ENCODE measurements around the gene SLC6A6. TPM values are rescaled to one million over a fixed set of nuclear protein-coding genes. Genes with fewer than 3 reads are reported as not detected.

SLC6A6 gene
- polyA plus RNA-seq, 2 donors, result 2.5 to 3.8 TPM

DNA sequence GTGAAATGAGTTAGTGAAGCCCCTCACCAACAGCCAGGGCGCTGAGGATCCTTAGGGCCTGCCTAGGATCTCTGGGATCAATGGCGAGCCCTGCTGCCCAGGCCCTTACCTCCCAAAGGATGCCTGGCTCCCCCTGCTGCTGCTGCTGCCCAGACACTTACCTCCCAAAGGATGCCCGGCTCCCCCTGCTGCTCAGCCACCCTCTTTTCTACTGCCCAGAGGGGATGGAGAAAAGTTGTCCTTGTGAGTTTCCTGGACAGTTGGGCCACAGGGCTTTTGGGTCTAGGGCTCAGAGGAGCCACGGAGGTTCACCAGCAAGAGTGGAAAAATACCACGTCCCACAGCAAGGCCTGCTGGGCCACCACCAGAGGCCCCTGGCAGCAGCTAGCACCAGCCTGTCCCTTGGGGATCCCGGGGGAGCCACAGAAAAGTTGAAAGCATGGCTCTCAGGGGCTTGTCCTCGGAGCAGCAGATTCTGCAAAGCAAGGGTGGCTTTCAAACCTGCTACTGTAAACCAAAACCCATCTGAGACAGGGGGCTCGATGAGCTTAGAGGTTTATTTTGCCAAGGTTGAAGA is 59.4 kb downstream of the SLC6A6 start:
- 80% methylated on average over 8 of the region's 8 CpGs for WGBS, 2 donors
- H3K4me1 ChIP-seq (ENCODE audit: control insufficient read depth in 2 of 2, insufficient read depth in 2 of 2, low read length in 1 of 2), result no peaks in the 10 kb centered on the region
- H3K36me3 ChIP-seq (ENCODE audit: control insufficient read depth in 2 of 2, insufficient read depth in 2 of 2, low read length in 1 of 2), result peaks cover 6 to 21% of the 10 kb centered on the region in 2 donors
- H3K27ac ChIP-seq (ENCODE audit: low read depth in 2 of 2, low read length in 1 of 2), result no peak overlapping the region
- H3K4me3 ChIP-seq (ENCODE audit: low read depth in 1 of 2, low read length in 2 of 2), result no peak overlapping the region
- H3K27me3 ChIP-seq (ENCODE audit: control insufficient read depth in 1 of 2, insufficient read depth in 2 of 2, low read length in 2 of 2), result no peaks in the 10 kb centered on the region
- H3K9me3 ChIP-seq (ENCODE audit: control insufficient read depth in 2 of 2, insufficient read depth in 1 of 2, low read depth in 1 of 2, low read length in 1 of 2), result no peaks in the 10 kb centered on the region

DNA sequence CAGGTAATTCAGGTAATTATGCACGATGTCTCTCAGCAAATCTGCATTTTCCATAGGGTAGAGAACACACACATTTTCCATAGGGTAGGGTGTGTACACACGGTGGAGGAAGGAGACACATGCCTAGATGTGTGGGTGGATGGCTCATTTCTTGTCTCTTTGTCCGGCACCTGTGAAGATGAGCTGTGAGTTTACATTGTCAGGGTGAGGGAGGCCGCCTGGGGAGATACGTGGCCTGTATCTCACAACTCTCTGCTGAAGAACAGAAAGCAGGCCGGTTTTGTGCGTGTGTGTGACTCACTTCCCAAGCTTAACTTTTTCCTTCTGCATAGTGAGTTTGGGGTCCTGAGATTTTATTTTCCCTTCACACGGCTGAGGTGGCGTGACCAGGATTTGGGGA is 60.3 kb downstream of the SLC6A6 start:
- no peaks in the 10 kb centered on the region for H3K9me3 ChIP-seq (ENCODE audit: control insufficient read depth in 2 of 2, insufficient read depth in 1 of 2, low read depth in 1 of 2, low read length in 1 of 2)
- no peaks in the 10 kb centered on the region for H3K27me3 ChIP-seq (ENCODE audit: control insufficient read depth in 1 of 2, insufficient read depth in 2 of 2, low read length in 2 of 2)
- 76 to 80% methylated on average over 9 of the region's 9 CpGs for WGBS, 2 donors
- no peaks in the 10 kb centered on the region for H3K4me1 ChIP-seq (ENCODE audit: control insufficient read depth in 2 of 2, insufficient read depth in 2 of 2, low read length in 1 of 2)
- H3K36me3 ChIP-seq (ENCODE audit: control insufficient read depth in 2 of 2, insufficient read depth in 2 of 2, low read length in 1 of 2), result peaks cover 6 to 27% of the 10 kb centered on the region in 2 donors
- no peak overlapping the region for H3K4me3 ChIP-seq (ENCODE audit: low read depth in 1 of 2, low read length in 2 of 2)
- no peak overlapping the region for H3K27ac ChIP-seq (ENCODE audit: low read depth in 2 of 2, low read length in 1 of 2)

DNA sequence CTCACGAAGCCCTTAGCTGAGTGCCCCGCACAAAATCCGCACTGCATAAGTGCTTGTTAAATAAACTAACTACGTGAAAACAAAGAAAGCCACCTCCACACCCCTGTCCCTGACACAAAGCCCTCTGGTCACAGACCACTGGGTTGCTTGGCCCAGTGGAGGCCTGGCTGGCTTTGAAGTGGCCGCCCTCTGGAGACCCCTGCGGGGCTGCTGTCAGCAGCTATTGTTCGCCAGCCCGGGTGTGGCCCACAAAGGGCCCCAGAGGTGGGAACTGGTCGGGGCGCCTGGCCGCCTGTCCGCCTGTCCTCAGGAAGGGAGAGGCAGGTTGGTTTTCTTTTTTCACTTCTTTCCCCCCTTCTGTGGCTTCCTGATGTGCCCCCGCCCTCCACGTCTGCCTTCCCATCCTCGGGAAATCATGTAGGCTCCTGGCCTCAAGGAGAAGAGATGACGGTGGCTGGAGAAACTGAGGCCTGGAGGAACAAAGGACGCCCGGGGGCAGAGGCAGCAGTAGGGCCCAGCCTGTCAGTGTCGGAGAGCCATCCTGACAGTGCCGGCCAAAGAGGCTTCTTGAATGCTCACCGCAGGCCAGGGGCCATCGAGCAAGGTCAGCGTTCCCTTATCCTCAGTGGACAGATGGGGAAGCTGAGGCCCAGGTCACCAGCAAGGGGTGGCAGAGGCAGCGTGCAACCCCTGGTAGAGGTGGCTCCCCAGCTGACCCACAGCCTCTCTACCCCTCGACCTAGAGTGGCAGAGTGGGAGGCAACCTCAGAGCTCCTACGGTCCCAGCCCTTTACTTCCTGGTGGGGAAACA is 61.1 kb downstream of the SLC6A6 start:
- WGBS, 2 donors, result 83 to 84% methylated on average over 26 of the region's 26 CpGs
- Histone ChIP-seq H3K9me3 (ENCODE audit: control insufficient read depth in 2 of 2, insufficient read depth in 1 of 2, low read depth in 1 of 2, low read length in 1 of 2) (no peaks in the 10 kb centered on the region), H3K36me3 (ENCODE audit: control insufficient read depth in 2 of 2, insufficient read depth in 2 of 2, low read length in 1 of 2) (peaks cover 6 to 23% of the 10 kb centered on the region in 2 donors), H3K4me3 (ENCODE audit: low read depth in 1 of 2, low read length in 2 of 2) (no peak overlapping the region), H3K27ac (ENCODE audit: low read depth in 2 of 2, low read length in 1 of 2) (no peak overlapping the region), H3K4me1 (ENCODE audit: control insufficient read depth in 2 of 2, insufficient read depth in 2 of 2, low read length in 1 of 2) (no peaks in the 10 kb centered on the region), H3K27me3 (ENCODE audit: control insufficient read depth in 1 of 2, insufficient read depth in 2 of 2, low read length in 2 of 2) (no peaks in the 10 kb centered on the region)

DNA sequence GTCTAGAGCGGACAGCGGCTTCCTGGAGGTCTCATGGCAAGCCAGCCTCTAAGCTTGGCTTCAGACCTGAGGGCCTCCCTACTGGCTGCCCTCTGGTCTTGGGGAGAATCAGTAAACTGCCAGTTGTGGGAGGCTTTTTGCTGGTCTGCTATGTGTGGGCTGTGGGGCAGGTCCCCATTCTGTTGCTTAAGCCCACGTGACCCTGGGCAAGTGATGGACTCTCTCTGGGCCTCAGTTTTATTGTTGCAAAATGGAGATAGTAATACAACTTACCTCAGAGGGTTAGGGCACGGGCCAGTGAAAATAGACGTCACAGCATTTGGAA is 61.7 kb downstream of the SLC6A6 start:
- H3K9me3 ChIP-seq (ENCODE audit: control insufficient read depth in 2 of 2, insufficient read depth in 1 of 2, low read depth in 1 of 2, low read length in 1 of 2), result no peaks in the 10 kb centered on the region
- no peak overlapping the region for H3K4me3 ChIP-seq (ENCODE audit: low read depth in 1 of 2, low read length in 2 of 2)
- WGBS, 2 donors, result 87 to 91% methylated on average over 5 of the region's 5 CpGs
- H3K36me3 ChIP-seq (ENCODE audit: control insufficient read depth in 2 of 2, insufficient read depth in 2 of 2, low read length in 1 of 2), result peaks cover 6 to 23% of the 10 kb centered on the region in 2 donors
- no peak overlapping the region for H3K27ac ChIP-seq (ENCODE audit: low read depth in 2 of 2, low read length in 1 of 2)
- no peaks in the 10 kb centered on the region for H3K4me1 ChIP-seq (ENCODE audit: control insufficient read depth in 2 of 2, insufficient read depth in 2 of 2, low read length in 1 of 2)
- H3K27me3 ChIP-seq (ENCODE audit: control insufficient read depth in 1 of 2, insufficient read depth in 2 of 2, low read length in 2 of 2), result no peaks in the 10 kb centered on the region

DNA sequence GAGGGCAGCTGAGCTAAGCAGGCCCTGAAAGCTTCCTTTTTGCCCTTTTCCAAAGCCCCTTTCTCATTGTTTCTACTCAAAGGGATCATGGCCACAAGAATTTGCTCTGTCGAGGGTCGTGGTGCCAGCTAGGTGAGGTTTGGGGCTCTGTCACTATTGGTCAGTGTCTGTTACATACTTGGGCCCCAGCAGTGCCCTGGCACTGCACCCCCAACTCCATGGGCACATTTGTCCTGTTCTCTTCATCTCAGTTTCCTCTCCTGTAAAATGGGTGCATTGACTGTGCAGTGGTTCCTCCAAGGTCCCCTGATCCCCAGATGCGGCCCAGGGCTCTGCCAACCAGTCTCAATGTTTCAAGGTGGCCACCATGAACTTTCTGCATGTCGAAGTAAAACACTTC is 62.1 kb downstream of the SLC6A6 start:
- Histone ChIP-seq H3K27ac (ENCODE audit: low read depth in 2 of 2, low read length in 1 of 2) (no peak overlapping the region), H3K4me3 (ENCODE audit: low read depth in 1 of 2, low read length in 2 of 2) (no peak overlapping the region), H3K4me1 (ENCODE audit: control insufficient read depth in 2 of 2, insufficient read depth in 2 of 2, low read length in 1 of 2) (no peaks in the 10 kb centered on the region), H3K36me3 (ENCODE audit: control insufficient read depth in 2 of 2, insufficient read depth in 2 of 2, low read length in 1 of 2) (peaks cover 6 to 25% of the 10 kb centered on the region in 2 donors), H3K27me3 (ENCODE audit: control insufficient read depth in 1 of 2, insufficient read depth in 2 of 2, low read length in 2 of 2) (no peaks in the 10 kb centered on the region), H3K9me3 (ENCODE audit: control insufficient read depth in 2 of 2, insufficient read depth in 1 of 2, low read depth in 1 of 2, low read length in 1 of 2) (no peaks in the 10 kb centered on the region)
- 92 to 96% methylated on average over 4 of the region's 4 CpGs for WGBS, 2 donors

DNA sequence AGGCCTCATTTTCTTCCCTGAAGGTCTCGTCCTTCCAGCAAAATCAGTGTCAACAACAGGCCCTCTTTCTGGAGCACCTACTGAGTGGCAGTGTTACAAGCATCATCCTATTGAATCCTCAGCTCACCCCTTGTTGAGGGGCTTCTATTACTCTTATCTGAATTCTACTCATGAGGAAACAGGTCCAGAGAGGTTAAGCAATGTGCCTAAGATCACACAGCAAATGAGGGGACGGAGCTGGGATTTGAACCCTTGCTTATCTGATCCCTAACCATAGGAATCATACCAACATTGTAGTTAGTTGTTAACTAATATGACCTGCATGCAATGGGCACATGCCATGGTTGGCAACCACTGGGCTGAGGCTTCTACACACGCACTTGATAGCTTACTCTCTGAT is 63.0 kb downstream of the SLC6A6 start:
- peaks cover 6 to 27% of the 10 kb centered on the region in 2 donors for H3K36me3 ChIP-seq (ENCODE audit: control insufficient read depth in 2 of 2, insufficient read depth in 2 of 2, low read length in 1 of 2)
- H3K27ac ChIP-seq (ENCODE audit: low read depth in 2 of 2, low read length in 1 of 2), result no peak overlapping the region
- WGBS, 2 donors, result 93 to 95% methylated on average over 3 of the region's 3 CpGs
- H3K27me3 ChIP-seq (ENCODE audit: control insufficient read depth in 1 of 2, insufficient read depth in 2 of 2, low read length in 2 of 2), result no peaks in the 10 kb centered on the region
- H3K4me3 ChIP-seq (ENCODE audit: low read depth in 1 of 2, low read length in 2 of 2), result no peak overlapping the region
- H3K9me3 ChIP-seq (ENCODE audit: control insufficient read depth in 2 of 2, insufficient read depth in 1 of 2, low read depth in 1 of 2, low read length in 1 of 2), result no peaks in the 10 kb centered on the region
- no peaks in the 10 kb centered on the region for H3K4me1 ChIP-seq (ENCODE audit: control insufficient read depth in 2 of 2, insufficient read depth in 2 of 2, low read length in 1 of 2)

DNA sequence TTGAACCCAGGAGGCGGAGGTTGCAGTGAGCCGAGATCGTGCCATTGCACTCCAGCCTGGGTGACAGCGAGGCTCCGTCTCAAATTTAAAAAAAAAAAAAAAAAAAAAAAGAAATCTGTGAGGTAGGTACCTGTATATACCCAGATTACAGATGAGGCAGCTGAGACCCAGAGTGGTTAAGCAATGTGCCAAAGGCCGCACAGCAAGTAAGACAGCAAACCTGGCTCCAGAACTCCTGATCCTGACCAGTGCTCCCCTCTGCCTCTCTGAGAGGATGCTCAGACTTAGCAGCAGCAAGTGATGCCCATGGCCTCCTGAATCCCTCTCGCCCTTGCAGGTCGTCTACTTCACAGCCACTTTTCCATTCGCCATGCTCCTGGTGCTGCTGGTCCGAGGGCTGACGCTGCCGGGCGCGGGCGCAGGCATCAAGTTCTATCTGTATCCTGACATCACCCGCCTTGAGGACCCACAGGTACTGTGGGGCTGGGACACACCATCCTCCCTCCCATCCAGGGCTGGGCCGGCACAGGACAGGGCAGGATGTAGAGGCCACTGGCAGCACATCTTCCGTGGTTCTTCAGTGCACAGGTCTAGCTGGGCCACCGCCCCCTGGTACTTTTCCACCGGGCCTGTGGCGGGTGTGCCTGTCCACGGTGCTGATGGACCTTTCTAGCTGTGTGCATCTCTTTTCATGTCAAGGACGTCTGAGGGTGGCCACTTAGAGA is 63.9 kb downstream of the SLC6A6 start:
- Histone ChIP-seq H3K4me1 (ENCODE audit: control insufficient read depth in 2 of 2, insufficient read depth in 2 of 2, low read length in 1 of 2) (no peaks in the 10 kb centered on the region), H3K9me3 (ENCODE audit: control insufficient read depth in 2 of 2, insufficient read depth in 1 of 2, low read depth in 1 of 2, low read length in 1 of 2) (no peaks in the 10 kb centered on the region), H3K4me3 (ENCODE audit: low read depth in 1 of 2, low read length in 2 of 2) (no peak overlapping the region), H3K27ac (ENCODE audit: low read depth in 2 of 2, low read length in 1 of 2) (no peak overlapping the region), H3K36me3 (ENCODE audit: control insufficient read depth in 2 of 2, insufficient read depth in 2 of 2, low read length in 1 of 2) (peaks cover 4 to 27% of the 10 kb centered on the region in 2 donors), H3K27me3 (ENCODE audit: control insufficient read depth in 1 of 2, insufficient read depth in 2 of 2, low read length in 2 of 2) (no peaks in the 10 kb centered on the region)
- WGBS, 2 donors, result 88 to 94% methylated on average over 23 of the region's 23 CpGs

DNA sequence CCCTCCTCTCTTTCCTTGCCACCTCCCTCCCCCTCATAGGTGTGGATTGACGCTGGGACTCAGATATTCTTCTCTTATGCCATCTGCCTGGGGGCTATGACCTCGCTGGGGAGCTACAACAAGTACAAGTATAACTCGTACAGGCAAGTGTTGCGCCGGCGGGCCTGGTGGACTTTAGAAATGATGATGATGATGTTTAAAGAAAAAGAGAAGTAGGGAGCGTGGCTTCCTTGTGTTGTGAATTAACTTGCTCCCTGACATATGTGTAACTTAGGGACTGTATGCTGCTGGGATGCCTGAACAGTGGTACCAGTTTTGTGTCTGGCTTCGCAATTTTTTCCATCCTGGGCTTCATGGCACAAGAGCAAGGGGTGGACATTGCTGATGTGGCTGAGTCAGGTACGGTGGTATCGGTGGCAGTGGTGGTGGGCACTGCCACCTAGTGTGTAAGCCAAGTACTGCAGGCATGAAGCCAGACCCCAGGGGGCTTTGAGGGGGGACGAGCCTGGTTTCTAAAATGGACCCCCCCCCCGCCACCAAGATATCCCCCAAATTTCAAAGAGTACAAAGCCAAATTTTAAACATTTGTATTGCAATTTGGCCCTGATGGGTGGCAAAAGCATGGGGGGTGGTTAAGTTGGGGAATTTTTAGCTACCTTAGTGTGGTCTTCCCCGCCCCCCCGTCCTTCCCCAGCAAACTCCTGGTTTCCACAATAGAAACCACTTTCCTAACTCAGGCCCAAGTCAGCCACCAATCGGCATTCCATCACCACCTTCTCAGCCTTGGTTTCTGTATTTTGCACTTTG is 65.6 kb downstream of the SLC6A6 start:
- no peaks in the 10 kb centered on the region for H3K9me3 ChIP-seq (ENCODE audit: control insufficient read depth in 2 of 2, insufficient read depth in 1 of 2, low read depth in 1 of 2, low read length in 1 of 2)
- peaks cover 0 to 21% of the 10 kb centered on the region in 2 donors for H3K36me3 ChIP-seq (ENCODE audit: control insufficient read depth in 2 of 2, insufficient read depth in 2 of 2, low read length in 1 of 2)
- WGBS, 2 donors, result 58% methylated on average over 15 of the region's 15 CpGs
- no peaks in the 10 kb centered on the region for H3K27me3 ChIP-seq (ENCODE audit: control insufficient read depth in 1 of 2, insufficient read depth in 2 of 2, low read length in 2 of 2)
- no peak overlapping the region for H3K4me3 ChIP-seq (ENCODE audit: low read depth in 1 of 2, low read length in 2 of 2)
- H3K4me1 ChIP-seq (ENCODE audit: control insufficient read depth in 2 of 2, insufficient read depth in 2 of 2, low read length in 1 of 2), result no peaks in the 10 kb centered on the region
- no peak overlapping the region for H3K27ac ChIP-seq (ENCODE audit: low read depth in 2 of 2, low read length in 1 of 2)

DNA sequence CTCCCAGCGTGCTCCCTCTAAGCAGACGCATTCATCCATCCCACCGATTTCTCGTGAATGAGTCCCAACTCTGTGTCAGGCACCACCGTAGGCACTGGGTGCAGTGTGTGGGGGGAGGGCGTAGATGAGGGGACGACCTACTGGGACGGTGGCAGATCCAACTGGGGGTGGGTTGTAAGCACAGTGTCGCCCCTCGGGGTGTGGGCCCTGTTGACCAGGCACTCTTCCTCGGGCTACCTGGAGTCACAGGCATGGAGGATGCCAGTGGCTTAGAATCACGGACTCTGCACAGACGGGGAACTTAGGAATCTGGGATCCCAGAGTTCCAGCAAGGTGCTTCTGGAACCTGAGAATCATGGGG is 66.2 kb downstream of the SLC6A6 start:
- H3K27me3 ChIP-seq (ENCODE audit: control insufficient read depth in 1 of 2, insufficient read depth in 2 of 2, low read length in 2 of 2), result no peaks in the 10 kb centered on the region
- no peak overlapping the region for H3K27ac ChIP-seq (ENCODE audit: low read depth in 2 of 2, low read length in 1 of 2)
- no peaks in the 10 kb centered on the region for H3K9me3 ChIP-seq (ENCODE audit: control insufficient read depth in 2 of 2, insufficient read depth in 1 of 2, low read depth in 1 of 2, low read length in 1 of 2)
- peaks cover 0 to 21% of the 10 kb centered on the region in 2 donors for H3K36me3 ChIP-seq (ENCODE audit: control insufficient read depth in 2 of 2, insufficient read depth in 2 of 2, low read length in 1 of 2)
- no peaks in the 10 kb centered on the region for H3K4me1 ChIP-seq (ENCODE audit: control insufficient read depth in 2 of 2, insufficient read depth in 2 of 2, low read length in 1 of 2)
- WGBS, 2 donors, result 89 to 90% methylated on average over 13 of the region's 13 CpGs
- H3K4me3 ChIP-seq (ENCODE audit: low read depth in 1 of 2, low read length in 2 of 2), result no peak overlapping the region

All from esophagus (tissue), 2 donors.